ENCODE data around the gene CLCN3. TPM values are rescaled to one million over a fixed set of nuclear protein-coding genes. Genes with fewer than 3 reads are reported as not detected.

The CLCN3 gene
- total and polyA plus RNA-seq, 2 of the 4 experiments (the other 2 are of a cell fraction), result 13.0 to 22.8 TPM

GRCh38 chr4:169601016-169601771 is 19.2 kb upstream of the CLCN3 start:
- H3K27me3 ChIP-seq (ENCODE audit: control insufficient read depth, insufficient read depth, low read length), result no peaks in the 10 kb centered on the region
- H3K23ac ChIP-seq (ENCODE audit: low read depth, low read length), result no peak overlapping the region
- no peak overlapping the region for H2BK5ac ChIP-seq (ENCODE audit: low read depth, low read length, poor library complexity, severe bottlenecking)
- no peak overlapping the region for H2BK120ac ChIP-seq (ENCODE audit: low read depth, low read length)
- no peaks in the 10 kb centered on the region for H4K20me1 ChIP-seq (ENCODE audit: insufficient read depth, low read length)
- no peak overlapping the region for H3K9ac ChIP-seq (ENCODE audit: low read depth, low read length)
- no peak overlapping the region for H2AFZ ChIP-seq (replicated peaks; ENCODE audit: low read length, poor library complexity)
- DNase-seq (no peak), ATAC-seq (ENCODE audit: low read depth) (no peak)
- no peaks in the 10 kb centered on the region for H3K9me3 ChIP-seq (ENCODE audit: control insufficient read depth, insufficient read depth, low read length)
- H2AK9ac ChIP-seq (replicated peaks; ENCODE audit: low read depth, low read length, poor library complexity), result no peak overlapping the region
- H3K9me1 ChIP-seq (ENCODE audit: insufficient read depth, low read length), result no peaks in the 10 kb centered on the region
- peaks cover under 1 to 1% of the 10 kb centered on the region in 2 experiments; a peak in 1 of 4 replicates for H3K79me1 ChIP-seq (ENCODE audit: low read depth in 1 of 2, low read length in 2 of 2)
- no peak overlapping the region for H3K4me3 ChIP-seq (ENCODE audit: insufficient read depth, low read depth, low read length)
- no peak overlapping the region for H3K18ac ChIP-seq (ENCODE audit: low read depth, low read length)
- no peak overlapping the region for H3K14ac ChIP-seq (replicated peaks; ENCODE audit: low read depth, low read length)
- H2AK5ac ChIP-seq (ENCODE audit: low read depth, low read length), result no peak overlapping the region
- no peak overlapping the region for H2BK20ac ChIP-seq (ENCODE audit: low read depth, low read length)
- dilution Hi-C loops (cut with HindIII; ENCODE audit: low sequenced_read_pairs, unreplicated experiment), result no loop called here
- H2BK15ac ChIP-seq (ENCODE audit: low read depth, low read length), result no peak overlapping the region
- in situ Hi-C loops (cut with MboI; ENCODE audit: low sequenced_read_pairs), result loop anchor here (25.0 kb wide), 1 partner anchor 461 kb away; no protein-coding TSS in a partner anchor
- H4K91ac ChIP-seq (ENCODE audit: insufficient read depth, low read depth, low read length), result no peak overlapping the region
- H4K8ac ChIP-seq (ENCODE audit: low read depth in 2 of 2, low read length in 2 of 2), result no peak overlapping the region
- H3K56ac ChIP-seq (ENCODE audit: extremely low read depth, insufficient read depth, low read length), result no peak overlapping the region
- no peak overlapping the region for H3K4me2 ChIP-seq (ENCODE audit: low read depth, low read length)
- no peak overlapping the region for H3K4ac ChIP-seq (ENCODE audit: low read depth, low read length)
- no peaks in the 10 kb centered on the region for H3K36me3 ChIP-seq (ENCODE audit: control insufficient read depth, insufficient read depth, low read length)
- CTCF ChIA-PET, result no interaction called here
- H3K4me1 ChIP-seq (ENCODE audit: control insufficient read depth, insufficient read depth, low read length), result no peaks in the 10 kb centered on the region
- H3K27ac ChIP-seq (ENCODE audit: insufficient read depth, low read length), result no peak overlapping the region
- POLR2A ChIA-PET (ENCODE audit: unreplicated experiment), result no interaction called here
- BruUV-seq (replicated peaks), result no TSS peak
- H4K5ac ChIP-seq (ENCODE audit: low read depth, low read length), result no peak overlapping the region
- TF ChIP-seq MXI1 (IDR thresholded peaks at IDR 0.05; ENCODE audit: borderline replicate concordance, low read depth, low read length), result no peak
- TF ChIP-seq CEBPB (IDR thresholded peaks at IDR 0.05; ENCODE audit: low read depth, low read length), result no peak
- TF ChIP-seq MAZ (IDR thresholded peaks at IDR 0.05; ENCODE audit: borderline replicate concordance, low read depth, low read length), result no peak
- TF ChIP-seq FOS (IDR thresholded peaks at IDR 0.05; ENCODE audit: low read depth, low read length), result no peak
- no peak for TF ChIP-seq MAFK (IDR thresholded peaks at IDR 0.05; ENCODE audit: low read depth, low read length)
- no peak for TF ChIP-seq RCOR1 (IDR thresholded peaks at IDR 0.05; ENCODE audit: insufficient replicate concordance, low read length)
- TF ChIP-seq ELK1 (IDR thresholded peaks at IDR 0.05; ENCODE audit: borderline replicate concordance, low read depth, low read length), result no peak
- no peak for TF ChIP-seq USF2 (IDR thresholded peaks at IDR 0.05; ENCODE audit: low read depth, low read length)
- TF ChIP-seq SMC3 (IDR thresholded peaks at IDR 0.05; ENCODE audit: low read depth, low read length), result no peak
- TF ChIP-seq POLR2A (IDR thresholded peaks at IDR 0.05; ENCODE audit: low read depth, low read length), result no peak
- TF ChIP-seq CHD1 (IDR thresholded peaks at IDR 0.05; ENCODE audit: low read depth, low read length), result no peak
- TF ChIP-seq RAD21 (IDR thresholded peaks at IDR 0.05; ENCODE audit: low read length), result no peak
- TF ChIP-seq NFE2L2 (IDR thresholded peaks at IDR 0.05; ENCODE audit: low read depth, low read length), result no peak
- TF ChIP-seq RFX5 (IDR thresholded peaks at IDR 0.05; ENCODE audit: low read depth, low read length), result no peak
- no peak for TF ChIP-seq BHLHE40 (IDR thresholded peaks at IDR 0.05; ENCODE audit: low read depth, low read length)
- TF ChIP-seq, protein P1, sequence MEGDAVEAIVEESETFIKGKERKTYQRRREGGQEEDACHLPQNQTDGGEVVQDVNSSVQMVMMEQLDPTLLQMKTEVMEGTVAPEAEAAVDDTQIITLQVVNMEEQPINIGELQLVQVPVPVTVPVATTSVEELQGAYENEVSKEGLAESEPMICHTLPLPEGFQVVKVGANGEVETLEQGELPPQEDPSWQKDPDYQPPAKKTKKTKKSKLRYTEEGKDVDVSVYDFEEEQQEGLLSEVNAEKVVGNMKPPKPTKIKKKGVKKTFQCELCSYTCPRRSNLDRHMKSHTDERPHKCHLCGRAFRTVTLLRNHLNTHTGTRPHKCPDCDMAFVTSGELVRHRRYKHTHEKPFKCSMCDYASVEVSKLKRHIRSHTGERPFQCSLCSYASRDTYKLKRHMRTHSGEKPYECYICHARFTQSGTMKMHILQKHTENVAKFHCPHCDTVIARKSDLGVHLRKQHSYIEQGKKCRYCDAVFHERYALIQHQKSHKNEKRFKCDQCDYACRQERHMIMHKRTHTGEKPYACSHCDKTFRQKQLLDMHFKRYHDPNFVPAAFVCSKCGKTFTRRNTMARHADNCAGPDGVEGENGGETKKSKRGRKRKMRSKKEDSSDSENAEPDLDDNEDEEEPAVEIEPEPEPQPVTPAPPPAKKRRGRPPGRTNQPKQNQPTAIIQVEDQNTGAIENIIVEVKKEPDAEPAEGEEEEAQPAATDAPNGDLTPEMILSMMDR (conservative IDR thresholded peaks at IDR 0.05; ENCODE audit: low read depth, low read length), result no peak
- intact Hi-C loops (cut with micrococcal nuclease), result no loop called here
